ENCODE results near the gene TRIO. TPM values are rescaled to one million over a fixed set of nuclear protein-coding genes. Genes with fewer than 3 reads are reported as not detected.

TRIO gene
- total RNA-seq, 1 donor from 2014 or later, result 163 TPM

DNA sequence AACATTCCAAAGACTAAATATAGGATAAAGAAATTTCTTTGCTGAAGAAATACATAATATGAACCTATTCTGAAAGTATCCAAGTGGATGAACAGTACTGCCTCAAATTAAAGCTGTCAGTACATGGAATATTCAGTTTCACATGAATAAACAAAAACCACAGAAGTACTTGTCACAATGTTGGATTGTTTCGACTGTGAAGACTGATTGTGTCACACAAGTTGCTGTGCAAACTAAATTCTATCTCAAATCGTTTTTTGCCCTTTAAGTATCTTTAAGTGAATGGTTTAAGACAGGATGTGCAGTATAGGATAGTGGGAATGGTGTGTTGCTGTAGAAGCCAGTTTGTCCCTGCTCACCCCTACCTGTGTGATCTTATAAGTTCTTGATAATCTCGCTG lies 301.0 kb downstream of the TRIO start:
- TF ChIP-seq, protein P1, sequence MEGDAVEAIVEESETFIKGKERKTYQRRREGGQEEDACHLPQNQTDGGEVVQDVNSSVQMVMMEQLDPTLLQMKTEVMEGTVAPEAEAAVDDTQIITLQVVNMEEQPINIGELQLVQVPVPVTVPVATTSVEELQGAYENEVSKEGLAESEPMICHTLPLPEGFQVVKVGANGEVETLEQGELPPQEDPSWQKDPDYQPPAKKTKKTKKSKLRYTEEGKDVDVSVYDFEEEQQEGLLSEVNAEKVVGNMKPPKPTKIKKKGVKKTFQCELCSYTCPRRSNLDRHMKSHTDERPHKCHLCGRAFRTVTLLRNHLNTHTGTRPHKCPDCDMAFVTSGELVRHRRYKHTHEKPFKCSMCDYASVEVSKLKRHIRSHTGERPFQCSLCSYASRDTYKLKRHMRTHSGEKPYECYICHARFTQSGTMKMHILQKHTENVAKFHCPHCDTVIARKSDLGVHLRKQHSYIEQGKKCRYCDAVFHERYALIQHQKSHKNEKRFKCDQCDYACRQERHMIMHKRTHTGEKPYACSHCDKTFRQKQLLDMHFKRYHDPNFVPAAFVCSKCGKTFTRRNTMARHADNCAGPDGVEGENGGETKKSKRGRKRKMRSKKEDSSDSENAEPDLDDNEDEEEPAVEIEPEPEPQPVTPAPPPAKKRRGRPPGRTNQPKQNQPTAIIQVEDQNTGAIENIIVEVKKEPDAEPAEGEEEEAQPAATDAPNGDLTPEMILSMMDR (IDR thresholded peaks at IDR 0.05; ENCODE audit: unreplicated experiment), result no peak
- peak overlapping the region; percentile 5 for H3K27ac Mint-ChIP-seq
- no peaks in the 10 kb centered on the region for H3K9me3 Mint-ChIP-seq (ENCODE audit: low read depth)
- H3K27me3 Mint-ChIP-seq, result no peaks in the 10 kb centered on the region
- peaks cover 9% of the 10 kb centered on the region for H3K36me3 Mint-ChIP-seq (ENCODE audit: insufficient read depth)
- H3K4me3 Mint-ChIP-seq (ENCODE audit: low read depth), result no peak overlapping the region
- DNase-seq (ENCODE audit: low spot score, unreplicated experiment), result no peak
- H3K4me1 Mint-ChIP-seq (ENCODE audit: low read depth), result peaks cover 17% of the 10 kb centered on the region

DNA sequence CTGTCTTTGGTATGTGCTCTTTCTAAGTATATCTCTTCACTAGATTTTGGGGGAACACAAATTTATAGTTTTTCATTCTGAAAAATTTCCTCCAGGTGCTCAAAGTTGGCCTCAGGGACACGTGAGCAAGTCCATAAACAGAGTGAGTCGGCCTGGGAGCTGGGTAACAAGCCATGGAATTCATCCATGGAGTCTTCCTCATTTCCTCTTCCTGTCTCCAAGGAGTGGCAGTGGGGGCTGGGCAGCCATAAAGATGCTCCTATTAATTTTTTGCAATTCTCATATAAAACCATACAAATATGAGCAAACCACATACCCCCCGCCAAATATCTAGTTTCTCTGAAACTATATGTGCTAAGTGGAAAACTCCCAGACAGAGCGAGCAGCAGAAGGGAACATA lies 301.9 kb downstream of the TRIO start:
- Mint-ChIP-seq H3K9me3 (ENCODE audit: low read depth) (no peaks in the 10 kb centered on the region), H3K27ac (peak overlapping the region; percentile 15), H3K4me1 (ENCODE audit: low read depth) (peaks cover 17% of the 10 kb centered on the region), H3K36me3 (ENCODE audit: insufficient read depth) (peaks cover 9% of the 10 kb centered on the region), H3K27me3 (no peaks in the 10 kb centered on the region), H3K4me3 (ENCODE audit: low read depth) (no peak overlapping the region)
- DNase-seq (ENCODE audit: low spot score, unreplicated experiment), result no peak
- TF ChIP-seq, protein P1 (IDR thresholded peaks at IDR 0.05; ENCODE audit: unreplicated experiment), result no peak

DNA sequence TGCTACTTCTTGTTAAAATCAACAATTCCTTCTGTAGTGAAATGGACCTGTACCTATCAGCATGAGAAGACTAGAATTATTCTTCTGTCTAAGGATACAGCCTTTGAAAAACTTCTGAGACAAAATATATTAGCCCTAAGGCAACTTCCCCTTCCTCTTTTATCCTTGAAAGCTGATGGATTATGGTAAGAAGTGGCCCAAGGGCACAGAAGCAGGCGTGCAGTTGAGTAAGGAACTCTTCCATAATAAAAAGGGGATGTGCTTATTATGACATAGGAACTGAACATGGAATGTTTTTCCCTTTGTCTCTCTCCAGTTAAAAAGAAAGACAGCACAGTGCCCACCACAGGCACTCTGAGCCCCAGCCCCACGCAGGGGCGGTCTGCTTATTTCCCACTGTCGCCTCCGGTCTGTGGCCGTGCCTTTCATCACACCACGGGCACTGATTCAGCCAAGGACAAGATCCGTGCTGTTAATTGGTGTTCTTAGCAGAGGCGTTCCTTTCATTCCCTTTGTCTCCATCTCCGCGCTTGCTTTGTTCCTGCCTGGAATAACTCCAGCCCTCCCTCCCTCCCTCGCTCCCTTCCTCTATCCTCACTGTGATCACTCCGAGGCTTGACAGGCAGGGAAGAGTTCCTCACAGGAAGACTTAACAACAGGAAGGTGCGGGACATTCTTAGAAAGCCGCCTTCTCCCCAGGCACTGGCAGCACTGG lies 302.6 kb downstream of the TRIO start:
- TF ChIP-seq, protein P1 (IDR thresholded peaks at IDR 0.05; ENCODE audit: unreplicated experiment), result no peak
- H3K27me3 Mint-ChIP-seq, result no peaks in the 10 kb centered on the region
- peak overlapping the region; percentile 58 for H3K27ac Mint-ChIP-seq
- DNase-seq (ENCODE audit: low spot score, unreplicated experiment), result no peak
- no peaks in the 10 kb centered on the region for H3K9me3 Mint-ChIP-seq (ENCODE audit: low read depth)
- peaks cover 10% of the 10 kb centered on the region for H3K4me1 Mint-ChIP-seq (ENCODE audit: low read depth)
- H3K4me3 Mint-ChIP-seq (ENCODE audit: low read depth), result no peak overlapping the region
- H3K36me3 Mint-ChIP-seq (ENCODE audit: insufficient read depth), result peaks cover 11% of the 10 kb centered on the region

DNA sequence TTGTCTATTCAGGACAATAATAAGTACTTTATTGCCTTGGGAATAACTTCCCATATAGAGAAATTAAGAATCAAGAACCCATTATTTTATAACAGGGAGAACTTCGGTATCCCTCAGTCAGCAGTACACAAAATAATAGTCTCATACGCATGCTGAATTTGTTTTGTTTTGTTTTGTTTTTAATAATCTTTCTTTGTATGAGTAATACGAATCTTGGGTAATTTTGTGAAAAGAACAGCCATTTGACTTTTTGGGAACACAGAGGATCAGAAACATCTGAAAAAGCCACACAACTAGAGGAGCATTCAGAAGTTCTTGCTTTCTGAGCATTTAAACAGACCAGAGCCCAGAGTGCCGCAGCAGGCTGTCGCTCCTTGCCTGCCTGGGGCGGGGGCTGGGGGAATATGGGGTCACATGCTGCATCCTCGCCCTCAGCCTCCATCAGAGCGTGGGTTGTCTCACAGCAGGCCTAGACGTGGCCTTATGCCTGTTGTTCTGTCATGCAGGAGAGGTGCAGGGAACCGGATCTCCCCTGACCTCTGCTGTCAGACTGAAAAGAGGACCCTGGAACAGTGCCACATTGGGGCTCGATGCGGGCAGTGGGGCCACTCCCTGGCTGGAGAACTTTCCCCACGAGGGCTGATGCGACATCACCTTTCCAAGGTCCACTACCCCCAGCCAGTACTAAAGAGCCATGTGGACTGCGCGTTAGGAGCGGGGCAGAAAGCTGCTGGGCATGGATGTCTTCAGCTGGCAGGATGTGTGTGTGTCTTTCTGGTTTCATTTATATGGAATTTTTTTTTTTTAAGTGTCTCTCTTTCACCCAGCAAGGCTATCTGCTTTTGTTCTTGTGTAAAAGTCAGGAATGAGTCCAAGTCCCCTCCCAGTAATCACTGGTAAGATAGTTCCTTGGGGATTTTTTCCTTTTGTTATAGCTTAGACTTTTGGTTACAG lies 305.1 kb downstream of the TRIO start:
- TF ChIP-seq, protein P1 (IDR thresholded peaks at IDR 0.05; ENCODE audit: unreplicated experiment), result no peak
- H3K4me3 Mint-ChIP-seq (ENCODE audit: low read depth), result no peak overlapping the region
- no peaks in the 10 kb centered on the region for H3K27me3 Mint-ChIP-seq
- H3K4me1 Mint-ChIP-seq (ENCODE audit: low read depth), result peaks cover 12% of the 10 kb centered on the region
- no peak for DNase-seq (ENCODE audit: low spot score, unreplicated experiment)
- peaks cover 8% of the 10 kb centered on the region for H3K36me3 Mint-ChIP-seq (ENCODE audit: insufficient read depth)
- H3K27ac Mint-ChIP-seq, result no peak overlapping the region
- no peaks in the 10 kb centered on the region for H3K9me3 Mint-ChIP-seq (ENCODE audit: low read depth)

DNA sequence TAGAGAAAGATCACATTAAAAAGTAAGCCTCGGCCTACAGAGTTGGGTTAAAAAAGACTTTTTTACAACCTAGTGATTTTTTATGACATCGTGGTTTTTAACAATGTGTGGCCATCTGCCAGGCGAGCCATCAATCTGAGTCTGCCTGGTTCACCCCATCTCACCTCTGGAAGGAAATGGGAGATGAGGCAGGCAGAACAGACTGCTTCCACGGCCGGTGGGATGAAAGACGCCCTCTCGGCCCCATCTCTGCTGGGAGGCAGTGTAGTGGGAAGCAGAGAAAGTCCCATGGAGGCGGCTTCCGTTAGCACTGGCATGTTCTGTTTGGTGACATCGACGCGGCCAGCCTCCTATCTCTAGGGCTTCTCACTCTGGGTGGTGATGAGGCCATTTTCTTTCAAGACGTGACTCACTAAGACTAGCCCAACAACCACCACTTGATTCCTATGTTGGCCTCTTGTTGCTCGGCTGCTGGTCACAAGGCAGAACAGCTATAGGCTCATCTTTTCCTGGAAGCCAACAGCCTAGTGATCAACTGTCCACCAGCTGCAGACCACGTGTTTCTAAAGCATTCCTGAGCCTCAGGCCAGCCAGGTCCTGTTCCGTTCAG lies 306.0 kb downstream of the TRIO start:
- TF ChIP-seq, protein P1 (IDR thresholded peaks at IDR 0.05; ENCODE audit: unreplicated experiment), result no peak
- H3K36me3 Mint-ChIP-seq (ENCODE audit: insufficient read depth), result peaks cover 12% of the 10 kb centered on the region
- no peak overlapping the region for H3K27ac Mint-ChIP-seq
- no peaks in the 10 kb centered on the region for H3K27me3 Mint-ChIP-seq
- peaks cover 3% of the 10 kb centered on the region for H3K9me3 Mint-ChIP-seq (ENCODE audit: low read depth)
- no peak for DNase-seq (ENCODE audit: low spot score, unreplicated experiment)
- H3K4me3 Mint-ChIP-seq (ENCODE audit: low read depth), result no peak overlapping the region
- H3K4me1 Mint-ChIP-seq (ENCODE audit: low read depth), result peaks cover 10% of the 10 kb centered on the region

All from progenitor cell of endocrine pancreas (in vitro differentiated cells).